PC-3 (cell line): ENCODE measurements around the gene LIPC. TPM values are rescaled to one million over a fixed set of nuclear protein-coding genes. Genes with fewer than 3 reads are reported as not detected.

Experiments
- ATAC-seq: fragments of 200-7000 bp; cut with Tn5 transposase; 2 replicates; pipeline ENCODE4 v1.9.1; 2020; ENCODE audit warnings: mild to moderate bottlenecking, moderate library complexity
- BruUV-seq: library from RNA; stranded (reverse); fragments of 400-500 nt; replicated peaks from 2 replicates; lab custom pipeline; 2021; lab: Mats Ljungman, UMichigan
- CTCF ChIA-PET: fragments of 300-600 bp; sonication (Branson Sonifier 250); formaldehyde crosslinking; loops from one replicate; lab custom pipeline; 2022; ENCODE audit warnings: antibody characterized with exemption; lab: Charles Lee
- POLR2A ChIA-PET: fragments of 300-600 bp; sonication (Branson Sonifier 250); formaldehyde crosslinking; loops from one replicate; lab custom pipeline; 2022; ENCODE audit warnings: antibody characterized with exemption; ENCODE audit not compliant: unreplicated experiment; lab: Charles Lee
- DNase-seq: peaks from one replicate; pipeline ENCODE4 v3.0.0-alpha.2; 2015
- H2AFZ ChIP-seq: fragments of 300-600 bp; sonication (generic); 2 replicates; pipeline ENCODE4 v1.6.0; 2016; ENCODE audit warnings: antibody characterized with exemption, low read length
- H3F3A ChIP-seq: fragments of 300-600 bp; sonication (generic); one replicate; pipeline ENCODE4 v1.6.0; 2017; ENCODE audit warnings: antibody characterized with exemption, low read length, control low read depth, mild to moderate bottlenecking; ENCODE audit not compliant: unreplicated experiment
- H3K27ac ChIP-seq: fragments of 300-600 bp; sonication (generic); 2 replicates; pipeline ENCODE4 v1.5.1; 2016; ENCODE audit warnings: mild to moderate bottlenecking, low read length
- H3K27me3 ChIP-seq: fragments of 300-600 bp; sonication (generic); 2 replicates; pipeline ENCODE4 v1.6.1; 2016; ENCODE audit warnings: low read length, mixed read lengths
- H3K36me3 ChIP-seq: fragments of 300-600 bp; sonication (generic); 2 replicates; pipeline ENCODE4 v1.6.1; 2016; ENCODE audit warnings: low read depth, mixed run types, low read length, mixed read lengths
- H3K4me1 ChIP-seq: fragments of 300-600 bp; sonication (generic); 2 replicates; pipeline ENCODE4 v1.5.1; 2016; ENCODE audit warnings: low read length; ENCODE audit not compliant: insufficient read depth
- H3K4me2 ChIP-seq: fragments of 300-600 bp; sonication (generic); 2 replicates; pipeline ENCODE4 v1.6.0; 2016; ENCODE audit warnings: low read length
- H3K4me3 ChIP-seq: fragments of 300-600 bp; sonication (generic); 2 replicates; pipeline ENCODE4 v1.5.1; 2016; ENCODE audit warnings: mild to moderate bottlenecking, low read length, mixed read lengths
- H3K79me2 ChIP-seq: fragments of 300-600 bp; sonication (generic); 2 replicates; pipeline ENCODE4 v1.6.1; 2017; ENCODE audit warnings: low read length, mixed read lengths
- H3K9ac ChIP-seq: fragments of 300-600 bp; sonication (generic); 2 replicates; pipeline ENCODE4 v1.6.0; 2016; ENCODE audit warnings: mild to moderate bottlenecking, low read length
- H3K9me2 ChIP-seq: fragments of 300-600 bp; sonication (generic); replicated peaks from 2 replicates; pipeline ENCODE4 v1.6.1; 2016; ENCODE audit warnings: mixed run types, low read length, mixed read lengths
- H3K9me3 ChIP-seq: fragments of 300-600 bp; sonication (generic); 2 replicates; pipeline ENCODE4 v1.6.1; 2016; ENCODE audit warnings: low read length, mixed read lengths
- H4K20me1 ChIP-seq: fragments of 300-600 bp; sonication (generic); 2 replicates; pipeline ENCODE4 v1.6.1; 2016; ENCODE audit warnings: low read length, mixed read lengths
- CTCF ChIP-seq: fragments of 300-600 bp; sonication (generic); conservative IDR thresholded peaks from 2 replicates; pipeline ENCODE4 v1.5.1; 2017; ENCODE audit warnings: antibody characterized with exemption, low read depth, mild to moderate bottlenecking, low read length
- EZH2 ChIP-seq: fragments of 300-600 bp; sonication (generic); IDR thresholded peaks from one replicate; pipeline ENCODE4 v1.6.1; 2017; ENCODE audit warnings: antibody characterized with exemption, mild to moderate bottlenecking, low read length; ENCODE audit not compliant: unreplicated experiment
- EZH2phosphoT487 ChIP-seq: fragments of 300-600 bp; sonication (generic); IDR thresholded peaks from 2 replicates; pipeline ENCODE4 v1.6.1; 2018; ENCODE audit warnings: mild to moderate bottlenecking, antibody characterized with exemption, low read length, borderline replicate concordance
- intact Hi-C: fragments of 100-400 bp; cut with micrococcal nuclease; formaldehyde crosslinking; loops from 2 replicates; pipeline ENCODE4 v1.9.0; 2023
- total RNA-seq: library from RNA; depleted of rRNA; stranded (reverse); fragments of >200 nt; gene quantifications from 2 replicates; pipeline ENCODE4 v1.2.3, GENCODE V29; 2014

The LIPC gene
- total RNA-seq, 1 experiment from 2014 or later = not detected

- Histone ChIP-seq H3K9me2 (no peaks in the 10 kb centered on the region), H4K20me1 (no peaks in the 10 kb centered on the region), H2AFZ (no peak overlapping the region), H3K36me3 (no peaks in the 10 kb centered on the region), H3K27ac (no peak overlapping the region), H3K4me3 (no peak overlapping the region), H3K4me2 (no peak overlapping the region), H3K9ac (no peak overlapping the region), H3K9me3 (no peaks in the 10 kb centered on the region), H3K79me2 (no peaks in the 10 kb centered on the region), H3K27me3 (no peaks in the 10 kb centered on the region), H3F3A (no peaks in the 10 kb centered on the region), H3K4me1 (peaks cover 21% of the 10 kb centered on the region)
- ChIA-PET CTCF (no interaction called here), POLR2A (no interaction called here)
- TF ChIP-seq EZH2phosphoT487 (no peak), EZH2 (no peak), CTCF (no peak)
- ATAC-seq (no peak), DNase-seq (no peak)
- BruUV-seq = no TSS peak
- intact Hi-C loops = no loop called here
Measured at GRCh38 chr15:58544756-58545155, 113.0 kb downstream of the LIPC start.

DNA sequence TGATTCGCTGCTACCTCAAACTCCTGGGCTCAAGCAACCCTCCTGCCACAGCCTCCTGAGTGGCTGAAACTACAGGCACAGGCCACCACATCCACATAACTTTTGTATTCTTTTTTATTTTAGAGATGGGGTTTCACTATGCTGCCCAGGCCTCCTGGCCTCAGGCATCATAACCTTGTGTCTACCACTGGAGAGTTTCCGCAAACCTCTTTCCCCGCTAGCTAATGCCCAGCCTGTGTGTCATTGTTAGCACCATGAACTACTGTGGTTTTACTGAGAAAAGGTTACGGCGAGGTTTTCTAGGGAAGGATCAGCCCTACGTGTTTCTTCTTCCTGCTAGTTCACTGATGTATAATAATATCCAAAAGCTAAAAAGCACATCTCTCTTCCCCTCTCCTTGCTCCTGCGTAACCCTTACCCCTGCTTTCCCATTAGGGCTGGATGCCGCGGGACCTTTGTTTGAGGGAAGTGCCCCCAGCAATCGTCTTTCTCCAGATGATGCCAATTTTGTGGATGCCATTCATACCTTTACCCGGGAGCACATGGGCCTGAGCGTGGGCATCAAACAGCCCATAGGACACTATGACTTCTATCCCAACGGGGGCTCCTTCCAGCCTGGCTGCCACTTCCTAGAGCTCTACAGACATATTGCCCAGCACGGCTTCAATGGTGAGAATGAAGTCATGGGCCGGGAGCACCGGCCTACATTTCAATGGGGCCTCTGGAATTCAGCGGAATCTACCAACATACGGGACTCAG is 113.7 kb downstream of the LIPC start:
- no peaks in the 10 kb centered on the region for H3F3A ChIP-seq
- H3K9me2 ChIP-seq = no peaks in the 10 kb centered on the region
- peaks cover 21% of the 10 kb centered on the region for H3K4me1 ChIP-seq
- no peak overlapping the region for H3K4me3 ChIP-seq
- H3K27me3 ChIP-seq = no peaks in the 10 kb centered on the region
- DNase-seq (no peak), ATAC-seq (no peak)
- ChIA-PET CTCF (no interaction called here), POLR2A (no interaction called here)
- no peaks in the 10 kb centered on the region for H3K36me3 ChIP-seq
- no peak overlapping the region for H3K4me2 ChIP-seq
- TF ChIP-seq EZH2phosphoT487 (no peak), CTCF (no peak), EZH2 (no peak)
- H3K9ac ChIP-seq = no peak overlapping the region
- intact Hi-C loops = no loop called here
- H4K20me1 ChIP-seq = no peaks in the 10 kb centered on the region
- BruUV-seq = no TSS peak
- no peaks in the 10 kb centered on the region for H3K79me2 ChIP-seq
- H3K27ac ChIP-seq = no peak overlapping the region
- no peaks in the 10 kb centered on the region for H3K9me3 ChIP-seq
- H2AFZ ChIP-seq = no peak overlapping the region

- Histone ChIP-seq H3K27me3 (no peaks in the 10 kb centered on the region), H2AFZ (no peak overlapping the region), H3K9ac (no peak overlapping the region), H3K79me2 (no peaks in the 10 kb centered on the region), H3K9me3 (no peaks in the 10 kb centered on the region), H3K9me2 (no peaks in the 10 kb centered on the region), H3K4me2 (no peak overlapping the region), H3K4me3 (no peak overlapping the region), H3K4me1 (peaks cover 23% of the 10 kb centered on the region), H3F3A (no peaks in the 10 kb centered on the region), H3K27ac (no peak overlapping the region), H3K36me3 (no peaks in the 10 kb centered on the region), H4K20me1 (no peaks in the 10 kb centered on the region)
- POLR2A ChIA-PET = no interaction called here
- BruUV-seq = no TSS peak
- DNase-seq = no peak
- TF ChIP-seq EZH2phosphoT487 (no peak), CTCF (no peak), EZH2 (no peak)
- CTCF ChIA-PET = no interaction called here
- intact Hi-C loops = no loop called here
- no peak for ATAC-seq
Measured at GRCh38 chr15:58546066-58546591, 114.3 kb downstream of the LIPC start.
